Heart right ventricle (tissue), 16 donors: Measurements from ENCODE around the gene PNKP. TPM values are rescaled to one million over a fixed set of nuclear protein-coding genes. Genes with fewer than 3 reads are reported as not detected.

ENCODE experiments used
- ATAC-seq, 8 donors: fragments of 200-7000 bp; cut with Tn5 transposase; one replicate each; pipeline ENCODE4 v1.9.1; 2020; ENCODE audit warnings: mild to moderate bottlenecking in 8 of 8, moderate library complexity in 8 of 8, moderate number of reproducible peaks in 1 of 8
- DNase-seq, 2 donors: peaks; one replicate each; pipeline ENCODE4 v3.0.0-alpha.2; 2020
- H3K27ac ChIP-seq, 10 donors: fragments of 200-600 bp; sonication (generic) in 2 of 10; one replicate each; pipeline versions ENCODE4 v1.5.0 to v1.8.0; 2020 to 2022; ENCODE audit warnings: mild to moderate bottlenecking in 3 of 10
- H3K27me3 ChIP-seq, 7 donors: fragments of 200-600 bp; one replicate each; pipeline ENCODE4 v1.8.0; 2021 to 2022; ENCODE audit warnings: mild to moderate bottlenecking in 2 of 7
- H3K36me3 ChIP-seq, 9 donors: fragments of 200-600 bp; sonication (generic) in 1 of 9; one replicate each; pipeline versions ENCODE4 v1.5.0 to v1.8.0; 2020 to 2022; ENCODE audit warnings: mild to moderate bottlenecking in 2 of 9
- H3K4me1 ChIP-seq, 9 donors: fragments of 200-600 bp; sonication (generic) in 1 of 9; one replicate each; pipeline versions ENCODE4 v1.5.0 to v1.8.0; 2020 to 2022; ENCODE audit warnings: mild to moderate bottlenecking in 4 of 9
- H3K4me3 ChIP-seq, 10 donors: fragments of 200-600 bp; sonication (generic) in 2 of 10; one replicate each; pipeline versions ENCODE4 v1.5.0 to v1.8.0; 2020 to 2022; ENCODE audit warnings: mild to moderate bottlenecking in 7 of 10, moderate library complexity in 2 of 10
- H3K9me3 ChIP-seq, 11 donors: fragments of 200-600 bp in 10 of 11; sonication (generic) in 2 of 11; one replicate each; pipeline versions ENCODE4 v1.5.0 to v1.8.0; 2013 to 2022; ENCODE audit warnings: mild to moderate bottlenecking in 2 of 11, control low read depth in 1 of 11, moderate library complexity in 1 of 11
- WGBS, 2 donors: extraction: QIAGEN DNeasy Blood & Tissue Kit; methylation state at CpG; one replicate each; pipeline ENCODE4 v1.1.7; 2013; ENCODE audit warnings: inconsistent platforms in 1 of 2; 5-methylcytosine and 5-hydroxymethylcytosine counted together
- intact Hi-C, 10 donors: fragments of 100-400 bp; cut with DNase I; formaldehyde crosslinking; loops; one replicate each; pipeline versions ENCODE4 v1.11.1 to v1.14.2; 2022
- polyA plus RNA-seq, 2 donors: library from polyadenylated mRNA; stranded (reverse); fragments of 200-250 nt; gene quantifications; one replicate each; pipeline ENCODE4 v1.2.3, GENCODE V29; 2013
- total RNA-seq, 10 donors: library from RNA; stranded (reverse); fragmentation: NEBNext Ultra II Directional in 3 of 10; extraction: Animal tissue kit (Norgen Biotek cat#: 25700) in 3 of 10; gene quantifications; one replicate each; pipeline versions ENCODE4 v1.2.1 to v1.2.4, GENCODE V29; 2021 to 2023
- TF ChIP-seq, protein P1 (sequence below), 9 donors: fragments of 200-600 bp; sonication (generic) in 2 of 9; IDR thresholded peaks; one replicate each; pipeline versions ENCODE4 v1.5.0 to v1.8.0; 2021 to 2022; ENCODE audit warnings: antibody characterized with exemption in 9 of 9, mild to moderate bottlenecking in 5 of 9, moderate library complexity in 1 of 9
- donor health status: Arrhythmogenic right ventricular cardiomyopathy.
- donor health status: ischemic (EF 13 %, LVEDD 7.1; RV severe dilation, severe dysfunction).
- donor health status: healthy with polysubstance abuse.
- donor health status: DM: no; HTN: yes; CAD: no.
- donor health status: DM: no; HTN: no; CAD: no.
- donor health status: ischemic (EF 25% LVEDD 6.9; RV normal size, moderate dysfunction).
- donor health status: ischemic (EF 25% LVEDD 5.7; RV mildly dilated, moderate dysfunction).
- donor health status: healthy.
- donor health status: DM: yes; HTN: yes; CAD: no.
- donor health status: Ischemic cardiomyopathy.
- donor health status: ischemic (EF 35%, LVEDD 5.7; RV mildly dilated, moderate dysfunction).
- donor health status: nonischemic (EF 11% LVEDD 7.7; RV severe dilation, severe dysfunction).
- donor health status: DM: yes; HTN: yes; CAD: no.
- donor health status: PGD.
- donor health status: ischemic (EF 29% LVEDD 5.4; RV normal size, mild dysfunction).
- donor health status: nonischemic (EF 23%, LVEDD 6.1; RV moderate dilation, normal function).

PNKP gene
- total and polyA plus RNA-seq, 12 donors = 24.0 to 91.7 (median 34.6) TPM

DNA sequence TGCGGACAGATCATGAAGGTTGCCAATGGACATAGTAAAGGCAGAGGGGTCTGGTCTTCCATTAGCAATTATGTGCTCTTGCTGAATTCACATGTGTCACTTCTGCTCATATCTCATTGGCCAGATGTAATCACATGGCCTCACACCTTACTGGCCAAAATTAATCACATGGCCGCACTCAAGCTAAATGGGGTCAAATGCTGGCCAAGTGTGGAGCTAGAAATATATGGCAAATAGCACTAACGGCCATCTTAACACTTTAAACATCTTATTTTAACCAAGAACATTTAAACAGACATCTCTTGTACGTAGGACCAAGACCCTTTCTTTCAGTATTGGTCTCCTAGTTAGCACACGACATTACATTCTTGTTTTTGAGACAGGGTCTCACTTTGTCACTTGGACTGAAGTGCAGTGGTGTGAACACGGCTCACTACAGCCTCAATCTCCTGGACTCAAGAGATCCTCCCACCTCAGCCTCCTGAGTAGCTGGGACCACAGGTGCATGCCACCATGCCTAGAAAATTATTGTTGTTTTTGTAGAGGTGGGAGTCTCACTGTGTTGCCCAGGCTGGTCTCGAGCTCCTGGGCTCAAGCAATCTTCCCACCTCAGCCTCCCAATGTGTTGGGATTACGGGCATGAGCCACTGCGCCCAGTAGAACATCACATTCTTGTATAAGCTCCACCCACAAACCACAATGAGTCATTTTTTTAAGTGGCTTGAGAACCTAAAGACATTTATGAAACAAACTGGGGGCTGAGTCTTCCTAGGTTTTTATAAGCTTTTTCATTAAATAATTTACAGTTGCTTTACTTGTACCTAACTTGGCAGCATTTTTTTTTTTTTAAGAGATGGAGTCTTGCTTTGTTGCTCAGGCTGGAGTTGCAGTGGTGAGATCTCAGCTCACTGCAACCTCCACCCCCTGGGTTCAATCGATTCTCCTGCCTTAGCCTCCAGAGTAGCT, 19.4 kb downstream of the PNKP start:
- Histone ChIP-seq H3K27ac (no peak overlapping the region), H3K36me3 (no peaks in the 10 kb centered on the region), H3K9me3 (peaks cover 0 to 10% (median 0%) of the 10 kb centered on the region in 11 donors), H3K27me3 (no peaks in the 10 kb centered on the region), H3K4me1 (peaks cover 9 to 40% (median 20%) of the 10 kb centered on the region in 9 donors), H3K4me3 (no peak overlapping the region)
- no peak for ATAC-seq
- intact Hi-C loops = no loop called here
- TF ChIP-seq, protein P1, sequence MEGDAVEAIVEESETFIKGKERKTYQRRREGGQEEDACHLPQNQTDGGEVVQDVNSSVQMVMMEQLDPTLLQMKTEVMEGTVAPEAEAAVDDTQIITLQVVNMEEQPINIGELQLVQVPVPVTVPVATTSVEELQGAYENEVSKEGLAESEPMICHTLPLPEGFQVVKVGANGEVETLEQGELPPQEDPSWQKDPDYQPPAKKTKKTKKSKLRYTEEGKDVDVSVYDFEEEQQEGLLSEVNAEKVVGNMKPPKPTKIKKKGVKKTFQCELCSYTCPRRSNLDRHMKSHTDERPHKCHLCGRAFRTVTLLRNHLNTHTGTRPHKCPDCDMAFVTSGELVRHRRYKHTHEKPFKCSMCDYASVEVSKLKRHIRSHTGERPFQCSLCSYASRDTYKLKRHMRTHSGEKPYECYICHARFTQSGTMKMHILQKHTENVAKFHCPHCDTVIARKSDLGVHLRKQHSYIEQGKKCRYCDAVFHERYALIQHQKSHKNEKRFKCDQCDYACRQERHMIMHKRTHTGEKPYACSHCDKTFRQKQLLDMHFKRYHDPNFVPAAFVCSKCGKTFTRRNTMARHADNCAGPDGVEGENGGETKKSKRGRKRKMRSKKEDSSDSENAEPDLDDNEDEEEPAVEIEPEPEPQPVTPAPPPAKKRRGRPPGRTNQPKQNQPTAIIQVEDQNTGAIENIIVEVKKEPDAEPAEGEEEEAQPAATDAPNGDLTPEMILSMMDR (IDR thresholded peaks at IDR 0.05) = no peak
- DNase-seq = no peak
- WGBS, 2 donors = 93% methylated on average over 10 of the region's 10 CpGs

DNA sequence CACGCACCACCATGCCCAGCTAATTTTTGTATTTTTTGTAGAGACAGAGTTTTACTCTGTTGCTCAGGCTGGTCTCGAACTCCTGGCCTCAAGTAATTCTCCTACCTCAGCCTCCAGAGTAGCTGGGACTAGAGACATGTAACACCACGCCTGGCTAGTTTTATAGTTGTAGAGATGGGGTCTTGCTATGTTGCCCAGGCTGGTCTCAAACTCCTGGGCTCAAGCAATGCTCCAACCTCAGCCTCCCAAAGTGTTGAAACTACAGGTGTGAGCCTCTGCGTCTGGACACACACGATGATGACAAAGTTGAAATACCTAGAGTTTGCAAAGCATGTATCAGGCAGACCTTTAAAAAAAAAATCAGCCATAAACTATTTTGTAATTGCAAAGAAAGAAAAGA, 21.0 kb downstream of the PNKP start:
- peaks cover 0 to 10% (median 0%) of the 10 kb centered on the region in 11 donors for H3K9me3 ChIP-seq
- H3K27me3 ChIP-seq = no peaks in the 10 kb centered on the region
- peaks cover 0 to 25% (median 6%) of the 10 kb centered on the region in 9 donors for H3K4me1 ChIP-seq
- no peak overlapping the region for H3K27ac ChIP-seq
- whole genome bisulfite sequencing, 2 donors = 73 to 90% methylated on average over 5 of the region's 5 CpGs
- TF ChIP-seq, protein P1 (IDR thresholded peaks at IDR 0.05) = no peak
- no peak overlapping the region for H3K4me3 ChIP-seq
- DNase-seq (no peak), ATAC-seq (no peak)
- peaks cover 0 to 7% (median 0%) of the 10 kb centered on the region in 9 donors for H3K36me3 ChIP-seq
- intact Hi-C loops = no loop called here

DNA sequence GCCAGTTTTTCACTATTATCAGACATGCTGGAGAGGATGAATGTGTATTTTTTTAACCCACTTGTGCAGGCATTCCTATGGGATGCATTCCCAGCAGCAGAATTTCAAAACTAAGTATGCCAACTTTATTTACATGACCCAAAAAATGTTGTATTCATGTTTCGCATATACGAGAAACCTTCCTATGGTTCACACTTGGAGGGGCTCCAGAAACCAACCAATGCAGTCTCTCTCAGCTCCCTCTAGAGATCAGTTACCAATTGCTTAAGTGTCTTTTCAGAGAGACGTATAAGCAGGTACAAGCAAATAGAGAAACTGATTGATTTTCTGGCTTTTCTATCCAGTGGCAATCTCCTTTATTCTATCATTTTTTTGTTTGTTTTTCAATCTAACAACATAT, 22.0 kb downstream of the PNKP start:
- 66 to 71% methylated on average over 3 of the region's 3 CpGs for WGBS, 2 donors
- no peak overlapping the region for H3K4me3 ChIP-seq
- intact Hi-C loops = no loop called here
- no peak overlapping the region for H3K27ac ChIP-seq
- H3K9me3 ChIP-seq = peaks cover 0 to 10% (median 0%) of the 10 kb centered on the region in 11 donors
- ATAC-seq (no peak), DNase-seq (no peak)
- H3K4me1 ChIP-seq = peaks cover 0 to 25% (median 6%) of the 10 kb centered on the region in 9 donors
- TF ChIP-seq, protein P1 (IDR thresholded peaks at IDR 0.05) = no peak
- H3K27me3 ChIP-seq = no peaks in the 10 kb centered on the region
- peaks cover 0 to 15% (median 0%) of the 10 kb centered on the region in 9 donors for H3K36me3 ChIP-seq

DNA sequence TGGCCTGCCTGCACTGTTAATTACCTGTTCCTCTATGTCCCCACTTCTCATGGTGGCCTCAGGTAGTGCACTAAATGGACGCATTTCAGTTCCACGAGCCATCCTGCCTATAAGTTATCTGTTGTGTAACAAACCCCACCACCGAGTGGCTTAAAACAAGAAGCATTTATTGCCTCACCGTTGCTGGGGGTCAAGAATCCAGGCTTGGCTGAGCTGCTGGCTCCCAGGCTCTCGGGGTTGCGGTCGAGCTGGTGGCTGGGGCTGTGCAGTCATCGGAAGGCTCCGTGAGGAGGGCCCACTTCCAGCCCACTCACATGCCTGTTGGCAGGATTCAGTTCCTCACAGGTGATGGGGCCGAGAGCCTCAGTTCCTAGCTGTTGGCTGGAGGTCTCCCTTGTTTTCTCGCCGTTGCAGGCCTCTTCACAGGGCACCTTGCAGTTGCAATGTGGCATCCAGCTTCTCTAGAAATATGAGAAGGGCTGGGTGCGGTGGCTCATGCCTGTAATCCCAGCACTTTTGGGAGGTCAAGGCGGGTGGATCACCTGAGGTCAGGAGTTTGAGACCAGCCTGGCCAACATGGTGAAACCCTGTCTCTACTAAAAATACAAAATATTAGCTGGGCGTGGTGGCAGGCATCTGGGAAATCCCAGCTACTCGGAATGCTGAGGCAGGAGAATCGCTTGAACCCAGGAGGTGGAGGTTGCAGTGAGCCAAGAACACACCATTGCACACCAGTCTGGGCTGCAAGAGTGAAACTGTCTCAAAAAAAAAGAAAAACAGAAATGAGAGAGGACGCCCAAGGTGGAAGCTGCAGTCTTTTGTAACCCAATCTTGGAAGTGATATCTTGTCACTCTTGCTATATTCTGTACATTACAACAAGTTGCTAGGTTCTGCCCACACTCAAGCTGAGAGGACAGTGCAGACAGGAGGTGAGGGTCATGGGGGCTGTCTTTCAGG, 23.0 kb downstream of the PNKP start:
- TF ChIP-seq, protein P1 (IDR thresholded peaks at IDR 0.05) = no peak
- WGBS, 2 donors = 87 to 90% methylated on average over 18 of the region's 18 CpGs
- Histone ChIP-seq H3K9me3 (peaks cover 0 to 7% (median 0%) of the 10 kb centered on the region in 11 donors), H3K4me3 (no peak overlapping the region), H3K36me3 (peaks cover 0 to 25% (median 4%) of the 10 kb centered on the region in 9 donors), H3K4me1 (peaks cover 0 to 17% (median 0%) of the 10 kb centered on the region in 9 donors), H3K27ac (no peak overlapping the region), H3K27me3 (no peaks in the 10 kb centered on the region)
- intact Hi-C loops = no loop called here
- DNase-seq (no peak), ATAC-seq (no peak)
